ENCODE data around the gene MAN2B1. TPM values are rescaled to one million over a fixed set of nuclear protein-coding genes. Genes with fewer than 3 reads are reported as not detected.

The MAN2B1 gene
- total RNA-seq, 3 donors from 2014 or later (not counting 1 experiment from before 2014, with no cell fraction given), result 107 to 118 (median 112) TPM

DNA sequence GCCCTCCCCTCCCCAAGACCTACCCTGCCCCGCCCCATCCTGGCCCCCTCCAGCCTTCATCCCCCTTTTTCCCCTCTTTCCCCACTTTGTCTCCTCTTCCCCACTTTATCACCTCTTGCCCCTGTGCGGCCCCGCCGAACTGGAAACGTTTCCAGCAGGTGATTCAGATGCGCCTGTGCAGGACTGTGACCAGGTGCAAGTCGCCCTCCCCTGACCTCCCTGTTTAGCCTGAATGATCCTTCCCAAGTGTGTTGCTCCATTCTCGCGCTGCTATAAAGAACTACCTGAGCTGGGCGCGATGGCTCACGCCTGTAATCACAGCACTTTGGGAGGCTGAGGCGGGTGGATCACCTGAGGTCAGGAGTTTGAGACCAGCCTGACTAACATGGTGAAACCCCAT lies 29.9 kb downstream of the MAN2B1 start:
- no peaks in the 10 kb centered on the region for H3K27me3 Mint-ChIP-seq (ENCODE audit: low read depth in 2 of 2)
- no peak for ATAC-seq
- H3K27ac Mint-ChIP-seq, result no peak overlapping the region
- Histone ChIP-seq H3K27ac (ENCODE audit: low read length) (no peak overlapping the region), H3K36me3 (ENCODE audit: control insufficient read depth, insufficient read depth, low read length) (no peaks in the 10 kb centered on the region), H3K27me3 (ENCODE audit: control insufficient read depth, insufficient read depth, low read length) (no peaks in the 10 kb centered on the region), H3K4me1 (ENCODE audit: control insufficient read depth, insufficient read depth, low read length) (peaks cover 11% of the 10 kb centered on the region), H3K4me3 (ENCODE audit: low read length) (no peak overlapping the region), H3K9me3 (ENCODE audit: control insufficient read depth, insufficient read depth, low read length) (no peaks in the 10 kb centered on the region)
- H3K4me3 Mint-ChIP-seq, result no peak overlapping the region
- no peaks in the 10 kb centered on the region for H3K9me3 Mint-ChIP-seq
- TF ChIP-seq CTCF (IDR thresholded peaks at IDR 0.05), result no peak
- intact Hi-C loops (cut with micrococcal nuclease), result no loop called here
- 98% methylated on average over 12 of the region's 13 CpGs for WGBS (ENCODE audit: insufficient coverage)
- no peak for DNase-seq
- no peaks in the 10 kb centered on the region for H3K36me3 Mint-ChIP-seq
- peaks cover 14% of the 10 kb centered on the region in 2 donors for H3K4me1 Mint-ChIP-seq

DNA sequence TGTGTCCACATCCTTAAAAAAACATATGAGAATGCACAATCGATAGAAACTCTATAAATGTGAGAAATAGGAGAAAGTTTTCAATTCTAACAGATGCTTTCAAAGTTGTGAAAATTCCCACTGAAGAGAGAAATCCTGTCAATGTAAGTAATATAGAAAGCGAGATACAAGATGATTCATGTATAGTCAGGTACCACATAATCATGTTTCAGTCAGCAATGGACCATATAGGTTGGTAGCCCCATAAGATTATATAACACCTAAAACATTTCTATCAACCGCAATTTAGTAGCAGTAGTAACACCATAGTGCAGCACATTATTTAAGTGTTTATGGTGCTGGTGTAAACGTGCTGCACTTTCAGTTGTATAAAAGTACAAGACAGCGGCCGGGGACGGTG lies 37.3 kb downstream of the MAN2B1 start:
- peaks cover 0 to 16% of the 10 kb centered on the region in 2 donors for H3K4me1 Mint-ChIP-seq
- H3K27me3 Mint-ChIP-seq (ENCODE audit: low read depth in 2 of 2), result no peaks in the 10 kb centered on the region

GRCh38 chr19:12628040-12629022 lies 38.2 kb downstream of the MAN2B1 start:
- H3K4me3 Mint-ChIP-seq, result no peak overlapping the region
- no peaks in the 10 kb centered on the region for H3K4me1 ChIP-seq (ENCODE audit: control insufficient read depth, insufficient read depth, low read length)
- intact Hi-C loops (cut with micrococcal nuclease), result no loop called here
- H3K36me3 Mint-ChIP-seq, result peaks cover 16% of the 10 kb centered on the region
- WGBS (ENCODE audit: insufficient coverage), result 99% methylated on average over 11 of the region's 17 CpGs
- no peak for ATAC-seq
- H3K4me1 Mint-ChIP-seq, result peaks cover 0 to 11% of the 10 kb centered on the region in 2 donors
- no peaks in the 10 kb centered on the region for H3K27me3 ChIP-seq (ENCODE audit: control insufficient read depth, insufficient read depth, low read length)
- H3K9me3 ChIP-seq (ENCODE audit: control insufficient read depth, insufficient read depth, low read length), result peaks cover 10% of the 10 kb centered on the region
- H3K36me3 ChIP-seq (ENCODE audit: control insufficient read depth, insufficient read depth, low read length), result peaks cover 43% of the 10 kb centered on the region
- no peak overlapping the region for H3K27ac ChIP-seq (ENCODE audit: low read length)
- no peak for DNase-seq
- H3K27ac Mint-ChIP-seq, result peak overlapping the region; percentile 13 to 16
- no peak overlapping the region for H3K4me3 ChIP-seq (ENCODE audit: low read length)
- TF ChIP-seq CTCF (IDR thresholded peaks at IDR 0.05), result no peak
- peaks cover 0 to 9% of the 10 kb centered on the region in 2 donors for H3K9me3 Mint-ChIP-seq
- no peaks in the 10 kb centered on the region for H3K27me3 Mint-ChIP-seq (ENCODE audit: low read depth in 2 of 2)

More for the DNA sequence above, 37.3 kb downstream of the MAN2B1 start:
- 97% methylated on average over 5 of the region's 7 CpGs for WGBS (ENCODE audit: insufficient coverage)
- peaks cover 0 to 9% of the 10 kb centered on the region in 2 donors for H3K9me3 Mint-ChIP-seq
- no peak for TF ChIP-seq CTCF (IDR thresholded peaks at IDR 0.05)
- H3K27me3 ChIP-seq (ENCODE audit: control insufficient read depth, insufficient read depth, low read length), result no peaks in the 10 kb centered on the region
- no peak overlapping the region for H3K27ac ChIP-seq (ENCODE audit: low read length)
- peaks cover 10% of the 10 kb centered on the region for H3K9me3 ChIP-seq (ENCODE audit: control insufficient read depth, insufficient read depth, low read length)
- peaks cover 16% of the 10 kb centered on the region for H3K36me3 Mint-ChIP-seq
- no peak overlapping the region for H3K4me3 ChIP-seq (ENCODE audit: low read length)
- DNase-seq (no peak), ATAC-seq (no peak)
- H3K36me3 ChIP-seq (ENCODE audit: control insufficient read depth, insufficient read depth, low read length), result peaks cover 43% of the 10 kb centered on the region
- H3K27ac Mint-ChIP-seq, result peak overlapping the region in 1 of 2 donors; percentile 16
- no peaks in the 10 kb centered on the region for H3K4me1 ChIP-seq (ENCODE audit: control insufficient read depth, insufficient read depth, low read length)
- no peak overlapping the region for H3K4me3 Mint-ChIP-seq
- intact Hi-C loops (cut with micrococcal nuclease), result no loop called here
